Measurements from ENCODE around the gene MAPK1. TPM values are rescaled to one million over a fixed set of nuclear protein-coding genes. Genes with fewer than 3 reads are reported as not detected.
"Not testable (repeated sequence)": the region's sequence is repeated elsewhere in the genome, so short reads cannot be mapped to it uniquely, and the experiment has no call there.

Gene MAPK1
- total RNA-seq, 1 experiment from 2014 or later = 43.7 TPM

GRCh38 chr22:21738966-21739365 is 128.5 kb downstream of the MAPK1 start:
- no peak for DNase-seq (ENCODE audit: low spot score)

GRCh38 chr22:21738081-21738480 is 129.4 kb downstream of the MAPK1 start:
- no peak for DNase-seq (ENCODE audit: low spot score)
- in situ Hi-C loops (cut with HindIII; ENCODE audit: low sequenced_read_pairs) = no loop called here

More at GRCh38 chr22:21738966-21739365, 128.5 kb downstream of the MAPK1 start:
- in situ Hi-C loops (cut with HindIII; ENCODE audit: low sequenced_read_pairs) = no loop called here

GRCh38 chr22:21736948-21737347 is 130.5 kb downstream of the MAPK1 start:
- in situ Hi-C loops (cut with HindIII; ENCODE audit: low sequenced_read_pairs) = no loop called here
- DNase-seq (ENCODE audit: low spot score) = no peak

GRCh38 chr22:21736084-21736642 is 131.3 kb downstream of the MAPK1 start:
- DNase-seq (ENCODE audit: low spot score) = no peak
- in situ Hi-C loops (cut with HindIII; ENCODE audit: low sequenced_read_pairs) = no loop called here

GRCh38 chr22:21735200-21736083 is 132.0 kb downstream of the MAPK1 start, which contains the start of gene YPEL1:
YPEL1 (minus strand) TSS chr22:21735794; CDS start chr22:21710744, 25,050 bp downstream.
- peak; percentile 95 for DNase-seq (ENCODE audit: low spot score)
- in situ Hi-C loops (cut with HindIII; ENCODE audit: low sequenced_read_pairs) = no loop called here

GRCh38 chr22:21734540-21735199 is 132.8 kb downstream of the MAPK1 start:
- in situ Hi-C loops (cut with HindIII; ENCODE audit: low sequenced_read_pairs) = no loop called here
- DNase-seq (ENCODE audit: low spot score) = peak; percentile 35

GRCh38 chr22:21731503-21731902 is 135.9 kb downstream of the MAPK1 start:
- no peak for DNase-seq (ENCODE audit: low spot score)
- in situ Hi-C loops (cut with HindIII; ENCODE audit: low sequenced_read_pairs) = no loop called here

- no peak for DNase-seq (ENCODE audit: low spot score)
- in situ Hi-C loops (cut with HindIII; ENCODE audit: low sequenced_read_pairs) = no loop called here
Observed at GRCh38 chr22:21730535-21731308, 136.7 kb downstream of the MAPK1 start.

- DNase-seq (ENCODE audit: low spot score); in situ Hi-C loops (cut with HindIII; ENCODE audit: low sequenced_read_pairs): not testable (repeated sequence)
Observed at GRCh38 chr22:21729184-21729583, 138.3 kb downstream of the MAPK1 start.

GRCh38 chr22:21728270-21728669 is 139.2 kb downstream of the MAPK1 start:
- in situ Hi-C loops (cut with HindIII; ENCODE audit: low sequenced_read_pairs) = no loop called here
- no peak for DNase-seq (ENCODE audit: low spot score)

GRCh38 chr22:21727768-21728167 is 139.7 kb downstream of the MAPK1 start:
- DNase-seq (ENCODE audit: low spot score) = no peak
- in situ Hi-C loops (cut with HindIII; ENCODE audit: low sequenced_read_pairs) = no loop called here

GRCh38 chr22:21727159-21727558 is 140.3 kb downstream of the MAPK1 start:
- in situ Hi-C loops (cut with HindIII; ENCODE audit: low sequenced_read_pairs) = no loop called here
- DNase-seq (ENCODE audit: low spot score) = no peak

- in situ Hi-C loops (cut with HindIII; ENCODE audit: low sequenced_read_pairs) = no loop called here
- DNase-seq (ENCODE audit: low spot score) = no peak
Observed at GRCh38 chr22:21726650-21727049, 140.8 kb downstream of the MAPK1 start.

- in situ Hi-C loops (cut with HindIII; ENCODE audit: low sequenced_read_pairs) = no loop called here
- no peak for DNase-seq (ENCODE audit: low spot score)
Observed at GRCh38 chr22:21725956-21726649, 141.3 kb downstream of the MAPK1 start.

- DNase-seq (ENCODE audit: low spot score); in situ Hi-C loops (cut with HindIII; ENCODE audit: low sequenced_read_pairs): not testable (repeated sequence)
Observed at GRCh38 chr22:21724496-21724895, 142.9 kb downstream of the MAPK1 start.

GRCh38 chr22:21721195-21721852 is 146.1 kb downstream of the MAPK1 start:
- in situ Hi-C loops (cut with HindIII; ENCODE audit: low sequenced_read_pairs); DNase-seq (ENCODE audit: low spot score): not testable (repeated sequence)

- DNase-seq (ENCODE audit: low spot score); in situ Hi-C loops (cut with HindIII; ENCODE audit: low sequenced_read_pairs): not testable (repeated sequence)
Observed at GRCh38 chr22:21720191-21720859, 147.1 kb downstream of the MAPK1 start.

- in situ Hi-C loops (cut with HindIII; ENCODE audit: low sequenced_read_pairs) = loop anchor here (10.0 kb wide), 1 partner anchor 216 kb away; no protein-coding TSS in a partner anchor
- DNase-seq (ENCODE audit: low spot score) = no peak
Observed at GRCh38 chr22:21719024-21719423, 148.4 kb downstream of the MAPK1 start.

Measured in G401 (cell line).